HEK293T (cell line): ENCODE measurements around the gene NOSIP.

Experiments
- FOXM1 ChIP-seq: fragments of 450-650 bp; IDR thresholded peaks from 2 replicates; pipeline ENCODE4 v1.6.1; 2017; ENCODE audit warnings: mild to moderate bottlenecking, borderline replicate concordance
- LEF1 ChIP-seq: fragments of 450-650 bp; IDR thresholded peaks from 2 replicates; pipeline ENCODE4 v1.6.1; 2017; ENCODE audit warnings: mild to moderate bottlenecking, borderline replicate concordance
- SP1 ChIP-seq: fragments of 450-650 bp; IDR thresholded peaks from 2 replicates; pipeline ENCODE4 v1.6.1; 2017

- TF ChIP-seq FOXM1 (no peak), LEF1 (no peak), SP1 (no peak)
Observed at GRCh38 chr19:49574206-49574755, 6.1 kb downstream of the NOSIP start.
